Medulla oblongata (tissue), 1 donor: Measurements from ENCODE around the gene MTTP.
"Not testable (repeated sequence)": the region's sequence is repeated elsewhere in the genome, so short reads cannot be mapped to it uniquely, and the experiment has no call there.

Source experiments
- DNase-seq: peaks from one replicate; pipeline ENCODE4 v3.0.0-alpha.2; 2015; ENCODE audit errors: extremely low spot score

The MTTP gene

DNA sequence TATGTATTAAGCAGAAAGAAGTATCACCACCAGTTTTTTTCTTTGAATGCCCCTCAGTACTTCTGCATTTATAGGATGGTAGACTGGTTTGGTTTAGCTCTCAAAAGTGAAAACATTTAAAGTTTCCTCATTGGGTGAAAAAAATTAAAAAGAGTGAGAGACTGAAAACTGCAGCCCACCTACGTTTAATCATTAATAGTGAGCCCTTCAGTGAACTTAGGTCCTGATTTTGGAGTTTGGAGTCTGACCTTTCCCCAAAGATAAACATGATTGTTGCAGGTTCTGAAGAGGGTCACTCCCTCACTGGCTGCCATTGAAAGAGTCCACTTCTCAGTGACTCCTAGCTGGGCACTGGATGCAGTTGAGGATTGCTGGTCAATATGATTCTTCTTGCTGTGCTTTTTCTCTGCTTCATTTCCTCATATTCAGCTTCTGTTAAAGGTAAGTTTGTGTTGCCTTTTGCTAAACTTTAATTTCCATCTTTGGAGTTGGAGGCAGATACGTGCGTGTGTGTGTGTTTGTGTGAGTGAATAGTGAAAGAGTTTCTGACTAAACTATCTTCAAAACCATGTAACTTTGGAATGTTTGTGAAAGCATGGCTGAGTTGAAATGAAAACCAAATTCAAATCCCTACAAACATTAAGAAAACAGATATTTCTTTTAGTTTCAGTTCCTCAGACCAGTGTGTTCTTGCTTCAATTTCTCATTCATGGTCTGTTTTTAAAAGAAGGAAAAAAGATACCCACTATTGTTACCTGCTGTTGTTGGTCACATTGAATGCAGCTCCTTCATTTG, at the start of gene MTTP:
Gene MTTP, plus strand, starts transcription at position 295 of the 795 bp plus-strand sequence. Its CDS starts 86 bp downstream, at position 381.
- peak; percentile 4 for DNase-seq

DNA sequence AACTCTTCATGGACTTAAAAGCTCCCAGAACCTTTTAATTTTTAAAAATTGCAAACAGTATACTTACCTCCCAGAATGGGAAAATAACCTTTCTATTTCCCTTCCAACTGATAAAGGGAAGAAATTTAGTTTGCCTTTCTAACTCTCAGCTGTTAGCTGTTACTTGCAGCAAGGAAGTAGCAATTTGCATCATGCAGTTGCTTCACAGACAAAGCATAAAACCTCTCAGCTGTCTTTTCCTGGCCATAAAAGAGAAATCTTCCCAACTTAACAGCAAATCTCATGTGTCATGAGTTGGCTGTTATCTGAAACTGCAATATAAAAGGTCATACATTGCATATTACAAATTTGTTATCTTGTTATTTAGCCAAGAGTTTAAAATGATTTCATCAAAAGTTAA, 45.4 kb upstream of the MTTP start:
- DNase-seq = no peak

DNA sequence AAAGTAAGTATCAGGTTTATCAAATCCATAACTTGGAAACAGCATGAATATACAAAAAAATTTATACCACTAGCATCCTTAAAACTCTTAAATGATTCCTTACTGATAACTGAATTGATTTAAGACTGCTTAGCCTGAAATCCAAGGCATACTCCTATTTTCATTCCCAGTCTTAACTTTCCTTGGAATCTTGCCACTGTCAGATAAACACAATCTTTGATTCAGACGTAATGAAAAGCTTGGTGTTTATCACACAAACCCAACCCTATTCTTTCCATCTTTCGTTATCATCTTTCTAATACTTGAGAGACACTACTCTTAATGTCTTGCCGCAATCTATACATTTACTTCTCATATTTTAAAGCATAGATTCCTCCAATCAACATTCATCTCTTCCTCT, 44.7 kb upstream of the MTTP start:
- DNase-seq = no peak

DNA sequence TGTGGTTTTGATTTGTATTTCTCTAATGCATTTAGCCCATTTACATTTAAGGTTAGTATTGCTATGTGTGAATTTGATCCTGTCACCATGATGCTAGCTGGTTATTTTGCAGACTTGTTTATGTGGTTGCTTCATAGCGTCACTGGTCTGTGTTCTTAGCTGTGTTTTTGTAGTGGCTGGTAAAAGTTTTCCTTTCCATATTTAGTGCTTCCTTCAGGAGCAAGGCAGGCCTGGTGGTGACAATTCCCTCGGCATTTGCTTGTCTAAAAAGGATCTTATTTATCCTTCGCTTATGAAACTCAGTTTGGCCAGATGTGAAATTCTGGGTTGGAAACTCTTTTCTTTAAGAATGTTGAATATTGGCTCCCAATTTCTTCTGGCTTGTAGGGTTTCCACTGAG, 39.9 kb upstream of the MTTP start:
- DNase-seq = not testable (repeated sequence)

GRCh38 chr4:99536271-99536670, 38.4 kb upstream of the MTTP start:
- DNase-seq = no peak

DNA sequence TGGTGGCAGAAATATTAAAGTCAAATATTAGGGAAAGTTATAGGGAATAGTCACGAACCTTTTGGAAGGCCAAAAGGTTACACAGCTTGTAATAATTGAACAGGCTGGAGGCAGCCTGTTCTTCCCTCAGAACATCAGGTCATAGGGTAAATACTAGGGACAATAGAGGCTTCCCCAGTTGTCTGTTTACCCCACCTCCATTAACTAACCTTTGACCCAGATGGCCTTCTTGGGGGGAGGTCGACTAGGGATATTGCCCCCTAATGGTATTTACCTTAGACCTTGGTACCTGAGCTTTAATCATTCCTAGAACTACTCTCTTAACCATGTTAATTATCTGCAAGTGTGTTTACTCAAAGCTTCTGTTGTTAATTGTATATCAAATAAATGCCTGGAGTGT, 37.8 kb upstream of the MTTP start:
- no peak for DNase-seq

DNA sequence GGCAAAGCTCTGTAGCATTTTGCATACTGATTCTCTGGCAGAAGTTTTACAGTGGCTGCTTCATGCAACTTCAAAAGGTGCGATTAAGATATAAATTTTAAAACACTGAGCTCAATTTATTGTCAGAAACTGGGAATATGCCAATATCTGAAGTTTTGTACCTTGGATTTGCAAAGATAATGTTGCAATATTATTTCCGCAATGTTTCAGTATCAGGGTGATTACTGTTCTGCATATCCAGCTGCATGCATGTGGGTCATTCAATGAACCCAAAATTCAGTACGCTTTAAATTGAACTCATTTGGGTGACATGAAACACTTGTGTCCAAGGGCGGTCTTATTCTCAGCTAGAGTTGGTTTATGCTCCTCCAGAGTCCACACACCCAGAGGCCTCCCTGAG, 37.0 kb upstream of the MTTP start:
- no peak for DNase-seq

DNA sequence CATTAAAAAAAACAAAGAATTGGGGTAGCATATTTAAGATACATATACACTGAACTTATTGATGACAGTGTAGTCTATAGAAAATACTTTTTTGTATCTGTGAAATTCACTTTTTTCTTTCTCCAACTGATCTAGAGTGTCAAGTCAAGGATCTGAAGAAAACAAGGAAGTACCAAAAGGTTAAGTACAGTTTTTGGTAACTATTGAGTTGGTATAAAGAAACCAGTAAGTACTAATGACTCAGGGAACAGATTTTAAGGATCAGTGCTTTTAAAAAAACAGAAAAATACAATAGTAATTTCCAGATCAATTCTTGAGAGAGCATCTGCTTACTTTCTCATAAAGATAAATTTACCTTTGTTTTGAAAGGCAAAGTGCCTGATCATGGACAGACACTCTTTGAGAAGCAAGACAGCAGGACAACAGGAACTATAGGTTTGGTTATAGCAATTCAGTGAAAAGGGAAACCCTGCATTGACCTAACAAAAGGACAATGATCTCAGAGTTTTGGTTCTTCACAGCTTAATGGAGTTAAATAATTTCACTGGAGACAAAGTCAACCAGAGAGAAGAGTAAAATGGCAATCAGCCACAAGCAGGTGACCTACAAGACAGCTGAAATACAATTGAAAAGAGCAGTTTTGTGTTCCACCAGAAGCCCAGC, 34.2 kb upstream of the MTTP start:
- no peak for DNase-seq

- DNase-seq = no peak
These were observed 21.8 kb upstream of the MTTP start for GRCh38 chr4:99552872-99553271.

- peak; percentile 98 for DNase-seq
These were observed 11.1 kb upstream of the MTTP start, which contains the start of gene TRMT10A for GRCh38 chr4:99563310-99564186. TRMT10A (minus strand) TSS chr4:99564039; CDS start chr4:99559338, 4,701 bp downstream.

GRCh38 chr4:99564921-99565320, 9.7 kb upstream of the MTTP start:
- DNase-seq = peak; percentile 3

DNA sequence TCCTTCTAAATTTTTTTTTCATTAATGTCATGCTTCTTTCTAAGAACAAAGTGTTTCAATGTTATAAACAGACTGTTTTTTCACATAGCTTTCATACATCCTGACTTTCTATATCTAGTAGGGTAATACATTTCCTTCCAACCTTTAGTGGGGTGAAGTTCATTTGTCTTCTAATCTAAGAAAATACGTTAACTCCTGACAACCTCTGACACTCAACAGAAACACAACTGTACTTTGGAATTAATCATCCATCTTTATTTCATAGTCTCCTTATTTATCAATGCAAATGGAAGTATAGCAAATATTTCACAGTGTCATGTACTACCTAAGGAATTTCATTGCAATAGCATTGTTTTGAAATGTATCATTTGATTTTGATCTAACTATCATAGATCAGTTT, 2.7 kb upstream of the MTTP start:
- no peak for DNase-seq

DNA sequence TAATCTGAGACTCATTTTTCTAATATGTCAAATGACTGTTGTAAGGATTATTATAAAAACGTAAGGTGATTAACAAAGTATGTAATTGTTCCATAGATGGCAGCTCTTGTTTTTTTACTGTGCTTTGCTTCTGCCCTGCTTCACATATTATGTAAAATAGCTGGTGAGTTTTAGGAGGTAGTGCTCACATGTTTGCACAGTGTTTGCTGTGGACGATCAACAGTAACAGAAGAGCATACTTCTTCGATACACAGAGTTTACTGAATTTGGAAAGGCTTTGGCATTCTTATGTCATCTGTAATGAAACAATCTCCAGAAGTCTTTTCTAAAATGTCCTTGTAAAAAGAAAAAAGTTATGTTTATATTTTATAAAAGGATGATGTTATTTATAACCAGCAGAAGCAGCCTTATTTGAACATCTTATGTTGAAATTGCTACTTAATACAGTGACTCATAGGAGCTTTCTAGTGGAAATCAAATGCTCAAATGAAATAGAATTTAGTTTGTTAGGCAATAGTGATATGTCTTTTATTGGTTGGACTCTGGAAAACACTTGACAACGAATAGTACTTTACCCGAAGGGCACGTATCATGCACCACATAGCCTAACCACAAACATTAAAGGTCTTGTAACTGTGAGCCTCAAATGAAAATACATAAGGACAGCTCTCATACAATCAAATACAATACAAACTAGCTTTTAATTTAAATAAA, 1.9 kb upstream of the MTTP start:
- no peak for DNase-seq

DNA sequence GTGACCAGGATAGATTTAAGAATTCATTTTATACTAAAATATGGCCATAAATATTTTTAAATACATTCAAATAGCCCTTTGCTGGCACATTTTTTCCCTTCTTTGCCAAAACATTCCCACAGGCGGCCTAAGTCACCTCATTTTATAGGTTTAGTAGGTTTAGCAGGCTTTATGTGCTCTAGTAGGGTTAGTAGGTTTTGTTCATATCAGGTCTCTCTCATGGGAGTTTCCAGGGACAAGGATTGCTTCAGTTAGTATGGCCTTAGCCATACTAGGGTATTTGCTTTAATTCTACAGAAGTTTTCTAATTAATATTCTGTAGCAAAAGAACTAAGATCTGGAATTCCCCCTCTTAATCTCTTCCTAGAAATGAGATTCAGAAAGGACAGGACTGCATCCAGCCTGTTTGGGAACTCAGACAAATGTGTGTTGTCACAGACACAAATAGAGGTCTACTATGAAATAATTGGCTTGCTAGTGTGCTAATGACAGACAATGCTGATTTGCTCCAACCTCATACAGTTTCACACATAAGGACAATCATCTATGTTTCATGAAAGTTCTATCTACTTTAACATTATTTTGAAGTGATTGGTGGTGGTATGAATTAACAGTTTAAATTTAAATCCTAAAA, 772 bp upstream of the MTTP start:
- no peak for DNase-seq

DNA sequence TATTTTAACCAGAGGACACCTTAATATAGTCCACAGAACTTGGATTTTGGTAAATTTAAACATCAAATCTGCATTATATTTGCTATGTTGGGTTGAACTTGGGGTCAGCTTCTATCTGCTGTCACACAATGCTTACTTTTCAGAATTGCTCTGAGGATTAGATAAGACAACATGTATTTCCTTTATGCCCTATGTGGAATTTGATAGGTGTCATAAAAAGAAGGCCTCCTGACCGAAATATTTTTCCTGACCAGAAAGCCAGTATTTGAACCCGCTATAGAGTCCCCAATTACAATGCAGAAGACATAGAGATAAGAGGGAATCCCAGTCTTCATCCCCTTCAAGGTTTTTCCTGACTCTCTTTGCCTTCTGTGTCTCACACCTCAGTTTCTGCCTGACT, 4.1 kb downstream of the MTTP start:
- DNase-seq = no peak

GRCh38 chr4:99585516-99585915, 10.9 kb downstream of the MTTP start:
- no peak for DNase-seq

GRCh38 chr4:99586322-99586721, 11.7 kb downstream of the MTTP start:
- DNase-seq = no peak

GRCh38 chr4:99586797-99587196, 12.2 kb downstream of the MTTP start:
- DNase-seq = no peak

DNA sequence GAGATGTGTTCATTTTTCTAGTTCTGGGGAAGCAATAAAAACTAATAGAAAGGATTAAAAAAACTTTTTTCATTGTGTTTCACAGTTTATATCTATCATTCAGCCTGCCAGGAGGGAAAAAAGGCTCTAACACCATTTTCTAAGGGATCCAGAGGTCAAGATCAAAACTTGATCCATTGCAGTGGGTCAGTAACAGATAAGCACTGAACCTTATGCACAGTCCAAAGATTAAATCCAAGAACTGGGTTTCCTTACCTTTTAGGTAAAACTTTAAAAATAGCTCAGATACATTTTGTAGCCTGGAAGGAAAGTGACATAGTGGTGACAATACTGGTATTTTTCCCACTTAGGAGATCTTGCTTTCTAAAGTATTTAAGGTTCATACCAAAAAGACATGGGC, 12.7 kb downstream of the MTTP start:
- DNase-seq = no peak

GRCh38 chr4:99587803-99588202, 13.2 kb downstream of the MTTP start:
- DNase-seq = no peak

DNA sequence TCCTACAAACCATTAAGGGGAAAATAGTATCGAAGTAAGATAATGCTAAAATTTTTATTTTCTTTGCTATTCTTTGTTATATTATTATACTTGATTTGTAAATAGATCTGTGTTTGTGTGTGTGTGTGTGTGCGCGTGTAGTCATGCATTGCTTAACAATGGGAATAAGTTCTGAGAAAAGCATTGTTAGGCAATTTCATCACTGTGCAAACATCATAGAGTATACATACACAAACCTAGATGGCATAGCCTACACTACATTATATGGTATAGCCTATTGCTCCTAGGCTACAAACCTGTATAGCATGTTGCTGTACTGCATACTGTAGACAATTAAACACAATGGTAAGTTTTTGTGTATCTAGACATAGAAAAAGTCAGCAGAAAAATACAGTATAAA, 17.1 kb downstream of the MTTP start:
- no peak for DNase-seq
